Tibial nerve (tissue), 4 donors: ENCODE measurements around the gene HEPHL1. TPM values are rescaled to one million over a fixed set of nuclear protein-coding genes. Genes with fewer than 3 reads are reported as not detected.

Source experiments
- DNase-seq, 2 donors: peaks; one replicate each; pipeline ENCODE4 v3.0.0-alpha.2; 2019; ENCODE audit warnings: low spot score in 2 of 2
- H3K27ac ChIP-seq, 4 donors: fragments of 200-600 bp; sonication (generic) in 3 of 4; one replicate each; pipeline ENCODE4 v1.5.1; 2017 to 2019; ENCODE audit warnings: mild to moderate bottlenecking in 1 of 4
- H3K27me3 ChIP-seq, 2 donors: fragments of 200-600 bp; sonication (generic) in 1 of 2; one replicate each; pipeline versions ENCODE4 v1.5.1 to v1.6.0; 2017 to 2019
- H3K36me3 ChIP-seq, 3 donors: fragments of 200-600 bp; sonication (generic); one replicate each; pipeline ENCODE4 v1.5.1; 2018 to 2019
- H3K4me1 ChIP-seq, 4 donors: fragments of 200-600 bp; sonication (generic) in 3 of 4; one replicate each; pipeline ENCODE4 v1.5.1; 2017 to 2019
- H3K4me3 ChIP-seq, 4 donors: fragments of 200-600 bp; sonication (generic) in 3 of 4; one replicate each; pipeline ENCODE4 v1.5.1; 2017 to 2019; ENCODE audit warnings: mild to moderate bottlenecking in 1 of 4, moderate library complexity in 1 of 4
- H3K9me3 ChIP-seq, 4 donors: fragments of 200-600 bp; sonication (generic) in 3 of 4; one replicate each; pipeline ENCODE4 v1.5.1; 2017 to 2019
- CTCF ChIP-seq, 5 experiments: fragments of 200-600 bp in 3 of 5; fragments of 450-650 bp in 2 of 5; sonication (generic) in 3 of 5; IDR thresholded peaks; one replicate each; pipeline ENCODE4 v1.5.1; 2016 to 2019; ENCODE audit warnings: antibody characterized with exemption in 5 of 5, mild to moderate bottlenecking in 3 of 5, moderate library complexity in 2 of 5
- EP300 ChIP-seq, 2 donors: sonication (generic); formaldehyde crosslinking; IDR thresholded peaks; one replicate each; pipeline ENCODE4 v1.6.1; 2017; ENCODE audit warnings: antibody characterized with exemption in 2 of 2, mild to moderate bottlenecking in 1 of 2
- POLR2A ChIP-seq, 2 donors: fragments of 450-650 bp; IDR thresholded peaks; one replicate each; pipeline ENCODE4 v1.6.1; 2017; ENCODE audit warnings: antibody characterized with exemption in 2 of 2, mild to moderate bottlenecking in 2 of 2, moderate library complexity in 2 of 2
- WGBS, 2 donors: methylation state at CpG; one replicate each; pipeline ENCODE4 v1.1.5; 2018; 5-methylcytosine and 5-hydroxymethylcytosine counted together
- total RNA-seq, 4 donors: library from RNA; depleted of rRNA; stranded (reverse); fragments of >200 nt; gene quantifications; one replicate each; pipeline ENCODE4 v1.1.0, GENCODE V29; 2016

Gene HEPHL1
- total RNA-seq, 4 donors from 2014 or later: not detected

GRCh38 chr11:93988912-93989311, 32.2 kb upstream of the HEPHL1 start:
- no peak for DNase-seq
- no peaks in the 10 kb centered on the region for H3K4me1 ChIP-seq
- no peak overlapping the region for H3K27ac ChIP-seq
- peaks cover 0 to 23% (median 3%) of the 10 kb centered on the region in 4 donors for H3K9me3 ChIP-seq
- TF ChIP-seq EP300 (IDR thresholded peaks at IDR 0.05): no peak
- no peak for TF ChIP-seq POLR2A (IDR thresholded peaks at IDR 0.05)
- TF ChIP-seq CTCF (IDR thresholded peaks at IDR 0.05): no peak
- H3K4me3 ChIP-seq: no peak overlapping the region
- 80 to 86% methylated on average over 3 of the region's 3 CpGs for WGBS, 2 donors
- no peaks in the 10 kb centered on the region for H3K27me3 ChIP-seq
- H3K36me3 ChIP-seq: no peaks in the 10 kb centered on the region

GRCh38 chr11:93993747-93994146, 27.4 kb upstream of the HEPHL1 start:
- 90% methylated on average over 1 of the region's 1 CpG for WGBS, 2 donors

GRCh38 chr11:93997741-93998140, 23.4 kb upstream of the HEPHL1 start:
- DNase-seq: no peak
- Histone ChIP-seq H3K9me3 (peaks cover 0 to 24% (median 7%) of the 10 kb centered on the region in 4 donors), H3K4me1 (no peaks in the 10 kb centered on the region), H3K27ac (no peak overlapping the region), H3K36me3 (no peaks in the 10 kb centered on the region), H3K4me3 (no peak overlapping the region), H3K27me3 (no peaks in the 10 kb centered on the region)
- TF ChIP-seq POLR2A (IDR thresholded peaks at IDR 0.05): no peak
- no peak for TF ChIP-seq CTCF (IDR thresholded peaks at IDR 0.05)
- TF ChIP-seq EP300 (IDR thresholded peaks at IDR 0.05): no peak
- WGBS, 2 donors: 82 to 83% methylated on average over 3 of the region's 3 CpGs

More at GRCh38 chr11:93993747-93994146, 27.4 kb upstream of the HEPHL1 start:
- Histone ChIP-seq H3K9me3 (peaks cover 0 to 35% (median 7%) of the 10 kb centered on the region in 4 donors), H3K4me1 (no peaks in the 10 kb centered on the region), H3K4me3 (no peak overlapping the region), H3K36me3 (no peaks in the 10 kb centered on the region), H3K27ac (no peak overlapping the region), H3K27me3 (no peaks in the 10 kb centered on the region)
- TF ChIP-seq POLR2A (IDR thresholded peaks at IDR 0.05): no peak
- TF ChIP-seq EP300 (IDR thresholded peaks at IDR 0.05): no peak
- TF ChIP-seq CTCF (IDR thresholded peaks at IDR 0.05): no peak
- no peak for DNase-seq

- H3K4me1 ChIP-seq: no peaks in the 10 kb centered on the region
- TF ChIP-seq CTCF (IDR thresholded peaks at IDR 0.05) (no peak), POLR2A (IDR thresholded peaks at IDR 0.05) (no peak), EP300 (IDR thresholded peaks at IDR 0.05) (no peak)
- no peaks in the 10 kb centered on the region for H3K9me3 ChIP-seq
- H3K27ac ChIP-seq: no peak overlapping the region
- H3K36me3 ChIP-seq: no peaks in the 10 kb centered on the region
- no peak overlapping the region for H3K4me3 ChIP-seq
- no peaks in the 10 kb centered on the region for H3K27me3 ChIP-seq
- DNase-seq: no peak
- WGBS, 2 donors: 50 to 52% methylated on average over 2 of the region's 2 CpGs
Measured at GRCh38 chr11:94000659-94001058, 20.5 kb upstream of the HEPHL1 start.

- no peak for DNase-seq
- Histone ChIP-seq H3K9me3 (no peaks in the 10 kb centered on the region), H3K27ac (no peak overlapping the region), H3K4me1 (no peaks in the 10 kb centered on the region), H3K36me3 (no peaks in the 10 kb centered on the region), H3K4me3 (no peak overlapping the region), H3K27me3 (no peaks in the 10 kb centered on the region)
- TF ChIP-seq CTCF (IDR thresholded peaks at IDR 0.05) (no peak), POLR2A (IDR thresholded peaks at IDR 0.05) (no peak), EP300 (IDR thresholded peaks at IDR 0.05) (no peak)
- WGBS, 2 donors: 53 to 68% methylated on average over 2 of the region's 2 CpGs
Measured at GRCh38 chr11:94002226-94002625, 18.9 kb upstream of the HEPHL1 start.
